Left colon (tissue), 2 donors: ENCODE results near the gene MICA. TPM values are rescaled to one million over a fixed set of nuclear protein-coding genes. Genes with fewer than 3 reads are reported as not detected.
"Not testable (repeated sequence)": the region's sequence is repeated elsewhere in the genome, so short reads cannot be mapped to it uniquely, and the experiment has no call there.

Experiments
- ATAC-seq: fragments of 200-7000 bp; cut with Tn5 transposase; one replicate; pipeline ENCODE4 v1.9.1; 2020; ENCODE audit warnings: mild to moderate bottlenecking, moderate library complexity
- DNase-seq, 2 donors: peaks; one replicate each; pipeline ENCODE4 v3.0.0-alpha.2; 2020
- intact Hi-C, 2 donors: fragments of 100-400 bp; cut with DNase I in 1 of 2; cut with micrococcal nuclease in 1 of 2; formaldehyde crosslinking; loops; one replicate each; pipeline versions ENCODE4 v1.11.2 to v1.14.0; 2022; cut with DNase I, micrococcal nuclease
- total RNA-seq, 2 donors: library from RNA; stranded (reverse); fragmentation: NEBNext Ultra II Directional; extraction: Animal tissue kit (Norgen Biotek cat#: 25700); gene quantifications; one replicate each; pipeline ENCODE4 v1.2.1, GENCODE V29; 2021
- donor health status: DM: no; HTN: no; CAD: no.
- donor health status: DM: yes; HTN: yes; CAD: no.

MICA gene
- total RNA-seq, 2 donors from 2014 or later: 18.5 to 23.7 TPM

DNA sequence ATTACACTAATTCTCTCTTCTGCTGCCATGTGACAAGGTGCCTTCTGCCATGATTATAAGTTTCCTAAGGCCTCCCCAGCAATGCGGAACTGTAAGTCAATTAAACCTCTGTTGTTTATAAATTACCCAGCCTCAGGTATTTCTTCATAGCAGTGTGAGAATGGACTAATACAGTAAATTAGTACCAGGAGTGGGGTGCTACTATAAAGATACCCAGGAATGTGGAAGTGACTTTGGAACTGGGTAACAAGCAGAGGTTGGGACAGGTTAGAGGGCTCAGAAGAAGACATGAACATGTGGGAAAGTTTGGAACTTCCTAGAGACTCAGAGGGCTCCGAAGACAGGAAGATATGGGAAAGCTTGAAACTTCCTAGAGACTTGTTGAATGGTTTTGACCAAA lies 34.8 kb downstream of the MICA start:
- no peak for DNase-seq
- ATAC-seq: no peak
- intact Hi-C loops: no loop called here

DNA sequence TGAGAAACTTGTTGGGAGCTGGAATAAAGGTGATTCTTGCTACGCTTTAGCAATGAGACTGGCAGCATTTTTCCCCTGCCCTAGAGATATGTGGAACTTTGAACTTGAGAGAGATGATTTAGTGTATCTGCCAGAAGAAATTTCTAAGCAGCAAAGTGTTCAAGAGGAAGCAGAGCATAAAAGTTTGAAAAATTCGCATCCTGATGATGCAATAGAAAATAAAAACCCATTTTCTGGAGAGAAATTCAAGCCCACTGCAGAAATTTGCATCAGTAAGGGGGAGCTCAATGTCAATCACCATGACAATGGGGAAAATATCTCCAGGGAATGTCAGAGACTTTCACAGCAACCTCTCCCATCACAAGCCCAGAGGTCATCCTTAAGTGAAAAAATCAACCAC lies 35.3 kb downstream of the MICA start:
- DNase-seq (no peak), ATAC-seq (no peak)
- intact Hi-C loops: no loop called here

DNA sequence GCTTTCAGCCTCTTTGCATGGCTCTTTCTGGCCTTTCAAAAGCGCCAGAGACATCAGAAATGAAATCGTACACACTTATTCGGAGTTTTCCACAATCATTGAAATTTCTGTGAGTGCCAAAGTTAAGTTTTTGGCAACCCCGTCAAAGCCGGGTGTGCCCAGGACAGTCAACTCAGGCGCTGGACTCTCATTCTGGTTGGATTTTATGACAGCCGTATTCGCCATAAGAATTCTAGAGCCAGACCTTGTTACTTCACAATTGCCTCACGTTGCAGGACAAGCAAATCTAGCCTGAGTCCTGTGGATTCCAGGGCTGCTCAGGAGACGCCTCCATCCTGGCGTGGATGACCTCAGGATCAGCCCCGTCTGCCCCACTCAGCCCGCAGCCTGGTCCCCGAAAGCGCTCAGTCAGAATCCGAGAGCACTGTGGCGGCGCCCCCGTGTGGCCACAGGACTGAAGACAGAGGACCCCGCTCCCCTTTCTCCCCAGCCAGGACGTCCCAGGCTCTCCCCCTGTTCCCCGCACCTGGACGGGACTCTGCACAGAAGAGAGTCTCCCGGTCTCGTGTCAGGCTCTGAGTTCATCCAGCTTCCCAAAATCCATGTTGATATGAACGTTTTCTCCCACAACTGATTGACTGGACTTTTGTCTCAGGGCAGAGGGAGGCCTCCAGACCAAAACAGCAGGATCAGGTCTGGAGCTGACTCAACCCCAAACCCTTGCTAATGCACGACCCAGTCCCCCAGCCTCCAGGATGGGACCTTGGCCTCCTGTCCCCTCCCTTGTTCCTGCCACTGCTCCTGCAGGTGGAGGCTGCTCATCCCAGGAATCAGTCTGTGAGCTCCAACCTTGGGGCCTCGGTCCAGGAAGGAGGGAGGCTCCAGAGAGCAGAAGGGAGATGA lies 38.2 kb downstream of the MICA start:
- peak; percentile 92 for ATAC-seq
- intact Hi-C loops: loop anchor here in 1 of 2 donors (5.0 kb wide), 1 partner anchor 49 kb away; no protein-coding TSS in a partner anchor
- peak; percentile 67 to 90 for DNase-seq

DNA sequence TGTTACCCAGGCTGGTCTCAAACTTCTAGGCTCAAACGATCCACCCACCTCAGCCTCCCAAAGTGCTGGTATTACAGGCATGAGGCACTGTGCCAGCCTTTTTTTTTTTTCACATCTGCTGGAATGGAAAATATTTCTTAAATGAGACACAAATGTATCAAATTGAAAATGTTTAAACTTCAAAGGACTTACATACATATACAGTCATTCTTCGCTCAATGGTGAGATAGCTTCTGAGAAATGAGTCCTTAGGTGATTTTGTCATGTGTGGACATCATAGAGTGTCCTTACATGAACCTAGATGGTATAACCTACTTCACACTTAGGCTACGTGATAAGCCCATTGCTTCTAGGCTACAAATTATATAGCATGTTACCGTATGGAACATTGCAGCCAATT lies 43.1 kb downstream of the MICA start:
- DNase-seq (no peak), ATAC-seq (no peak)
- intact Hi-C loops: no loop called here

DNA sequence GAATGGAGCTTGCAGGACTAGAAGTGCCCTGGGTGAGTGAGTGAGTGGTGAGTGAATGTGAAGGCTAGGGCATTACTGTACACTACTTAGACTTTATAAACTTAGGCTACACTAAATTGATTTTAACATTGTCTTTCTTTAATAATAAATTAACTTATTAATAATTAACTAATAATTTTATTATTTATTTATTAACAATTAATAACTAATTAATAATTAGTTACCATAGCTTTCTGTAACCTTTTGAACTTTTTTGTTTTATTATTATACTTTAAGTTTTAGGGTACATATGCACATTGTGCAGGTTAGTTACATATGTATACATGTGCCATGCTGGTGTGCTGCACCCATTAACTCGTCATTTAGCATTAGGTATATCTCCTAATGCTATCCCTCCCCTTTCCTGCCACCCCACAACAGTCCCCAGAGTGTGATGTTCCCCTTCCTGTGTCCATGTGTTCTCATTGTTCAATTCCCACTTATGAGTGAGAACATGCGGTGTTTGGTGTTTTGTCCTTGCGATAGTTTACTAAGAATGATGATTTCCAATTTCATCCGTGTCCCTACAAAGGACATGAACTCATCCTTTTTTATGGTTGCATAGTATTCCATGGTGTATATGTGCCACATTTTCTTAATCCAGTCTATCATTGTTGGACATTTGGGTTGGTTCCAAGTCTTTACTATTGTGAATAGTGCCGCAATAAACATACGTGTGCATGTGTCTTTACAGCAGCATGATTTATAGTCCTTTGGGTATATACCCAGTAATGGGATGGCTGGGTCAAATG lies 43.8 kb downstream of the MICA start:
- DNase-seq, intact Hi-C loops, ATAC-seq: not testable (repeated sequence)

DNA sequence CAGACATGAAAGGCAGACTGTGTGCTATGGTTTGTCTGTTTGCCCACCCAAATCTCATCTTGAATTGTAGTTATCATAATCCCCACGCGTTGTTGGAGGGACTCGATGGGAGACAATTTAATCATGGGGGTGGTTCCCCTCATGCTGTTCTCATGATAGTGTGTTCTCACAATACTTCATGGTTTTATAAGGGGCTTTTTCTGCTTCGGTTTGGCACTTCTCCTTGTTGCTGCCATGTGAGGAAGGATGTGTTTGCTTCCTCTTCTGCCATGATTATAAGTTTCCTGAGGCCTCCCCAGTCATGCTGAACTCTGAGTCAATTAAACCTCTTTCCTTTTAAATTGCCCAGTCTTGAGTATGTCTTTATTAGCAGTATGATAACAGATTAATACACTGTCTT lies 47.4 kb downstream of the MICA start:
- intact Hi-C loops: no loop called here
- DNase-seq: no peak
- no peak for ATAC-seq

DNA sequence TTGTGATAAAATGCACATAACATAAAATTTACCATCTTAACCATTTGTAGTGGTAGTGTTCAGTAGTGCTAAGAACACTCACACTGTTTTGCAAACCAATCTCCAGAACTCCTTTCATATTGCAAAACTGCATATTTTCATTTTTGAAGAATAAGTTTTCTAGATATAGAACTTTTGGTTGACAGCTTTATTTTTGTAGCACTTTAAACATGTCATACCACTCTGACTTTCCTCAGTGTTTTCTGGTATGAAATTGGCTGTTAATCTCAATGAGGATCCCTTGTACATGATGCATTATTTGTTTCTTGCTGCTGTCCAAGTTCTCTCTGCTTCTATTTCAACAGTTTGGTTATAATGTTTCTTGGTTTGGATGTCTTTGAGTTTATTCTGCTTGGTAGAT lies 49.5 kb downstream of the MICA start:
- ATAC-seq: no peak
- no peak for DNase-seq
- intact Hi-C loops: no loop called here

DNA sequence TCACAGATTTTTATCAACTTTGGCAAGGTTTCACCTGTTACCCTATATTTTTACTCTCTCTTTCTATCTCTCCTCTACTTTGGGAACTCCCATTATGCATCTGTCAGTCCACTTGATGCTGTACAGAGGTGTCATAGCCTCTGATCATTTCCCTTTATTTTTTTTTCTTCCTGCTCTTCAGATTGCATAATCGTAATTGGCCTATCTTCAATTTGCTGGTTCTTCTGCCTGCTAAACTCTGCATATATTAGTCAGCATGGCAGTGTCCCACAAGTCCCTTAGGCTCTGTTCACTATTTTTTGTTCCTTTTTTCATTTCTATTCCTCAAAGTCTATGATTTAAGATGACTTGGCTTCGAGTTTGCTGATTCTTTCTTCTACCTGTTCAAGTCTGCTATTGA lies 49.9 kb downstream of the MICA start:
- DNase-seq: no peak
- no peak for ATAC-seq
- intact Hi-C loops: no loop called here

DNA sequence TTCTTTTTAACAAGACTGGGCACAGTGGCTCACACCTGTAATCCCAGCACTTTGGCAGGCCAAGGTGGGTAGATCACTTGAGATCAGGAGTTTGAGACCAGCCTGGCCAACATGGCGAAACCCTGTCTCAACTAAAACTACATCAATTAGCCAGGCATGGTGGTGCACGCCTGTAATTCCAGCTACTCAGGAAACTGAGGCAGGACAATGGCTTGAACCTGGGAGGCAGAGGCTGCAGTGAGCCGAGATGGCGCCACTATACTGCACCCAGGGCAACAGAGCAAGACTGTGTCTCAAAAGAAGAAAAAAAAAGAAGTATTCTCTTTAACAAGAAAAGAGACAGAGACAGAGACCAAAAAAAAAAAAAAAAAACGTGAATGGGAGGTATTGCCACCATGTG lies 56.5 kb downstream of the MICA start:
- intact Hi-C loops, DNase-seq, ATAC-seq: not testable (repeated sequence)

DNA sequence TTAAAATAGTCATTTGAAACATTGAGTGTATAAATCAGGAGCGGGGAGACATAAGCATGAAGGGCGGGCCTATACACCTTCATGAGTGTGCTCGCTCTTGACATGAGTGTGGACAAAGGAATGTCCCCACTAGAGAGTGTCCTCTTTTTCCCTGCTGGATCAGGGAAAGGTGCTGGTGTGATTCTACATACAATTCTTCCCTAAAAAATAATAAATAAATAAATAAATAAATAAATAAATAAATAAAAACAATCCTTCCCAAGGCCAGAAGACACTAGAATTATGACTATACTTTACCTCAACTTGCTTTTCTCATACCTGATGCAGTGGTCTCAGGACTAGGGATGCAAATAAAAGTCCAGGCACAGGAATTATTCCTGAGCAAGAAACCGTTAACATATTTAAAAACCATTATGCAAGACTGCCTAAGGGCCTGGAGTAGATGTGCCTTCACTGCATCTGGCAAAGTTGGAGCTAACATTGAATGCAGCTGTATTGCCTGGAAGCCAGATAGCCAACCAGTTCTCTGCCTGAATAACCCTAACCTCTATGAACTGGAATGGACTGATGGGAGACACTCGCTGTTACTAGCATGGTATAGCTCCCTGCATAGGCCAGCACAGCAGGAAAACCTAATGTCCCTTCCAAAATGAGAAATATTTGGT lies 57.1 kb downstream of the MICA start:
- intact Hi-C loops: no loop called here
- no peak for ATAC-seq

DNA sequence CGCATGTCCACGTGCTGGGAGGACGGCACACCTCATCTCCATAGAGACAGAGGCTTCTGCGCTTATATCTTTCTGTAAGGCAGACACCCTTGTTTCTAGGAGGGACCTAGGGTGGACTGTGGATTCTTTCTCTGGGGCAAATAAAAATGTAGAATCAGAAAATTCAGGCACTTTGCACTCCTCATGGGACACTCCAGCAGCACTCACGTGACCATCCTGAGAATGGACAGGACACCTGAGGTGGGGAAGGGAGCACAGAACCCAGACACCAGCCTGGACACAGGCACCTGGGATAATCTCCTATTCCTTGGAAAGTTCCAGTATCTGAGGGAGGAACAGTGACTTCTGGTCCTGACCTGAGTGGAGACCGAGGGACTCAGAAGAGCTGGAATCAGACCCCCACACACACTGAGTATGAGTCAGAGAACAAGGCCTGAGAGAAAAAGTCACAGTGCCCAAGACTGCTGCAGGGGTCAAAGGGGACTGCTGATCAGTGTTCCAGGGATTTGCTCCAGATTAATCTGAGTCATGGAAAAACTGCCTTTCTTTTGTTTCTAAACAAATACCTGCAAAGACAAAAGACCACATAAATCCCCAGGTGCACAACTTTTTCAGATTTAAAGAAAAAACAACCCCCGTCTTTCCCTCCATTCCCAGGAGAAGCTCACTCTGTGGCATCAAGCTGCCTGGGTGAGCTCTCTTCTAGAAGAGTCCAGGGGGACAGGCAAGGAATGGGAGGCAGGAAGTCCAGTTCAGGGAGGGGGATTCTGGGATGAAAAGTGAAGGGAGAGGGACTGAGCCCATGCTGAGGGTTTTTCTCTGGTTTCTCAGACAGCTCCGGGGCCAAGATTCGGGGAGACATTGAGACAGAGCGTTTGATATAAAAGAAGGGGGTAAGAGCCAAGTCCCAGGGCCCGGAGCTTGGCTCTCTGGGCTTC lies 58.9 kb downstream of the MICA start:
- no peak for DNase-seq
- ATAC-seq: no peak
- intact Hi-C loops: no loop called here

More for the DNA sequence above, 57.1 kb downstream of the MICA start:
- no peak for DNase-seq

DNA sequence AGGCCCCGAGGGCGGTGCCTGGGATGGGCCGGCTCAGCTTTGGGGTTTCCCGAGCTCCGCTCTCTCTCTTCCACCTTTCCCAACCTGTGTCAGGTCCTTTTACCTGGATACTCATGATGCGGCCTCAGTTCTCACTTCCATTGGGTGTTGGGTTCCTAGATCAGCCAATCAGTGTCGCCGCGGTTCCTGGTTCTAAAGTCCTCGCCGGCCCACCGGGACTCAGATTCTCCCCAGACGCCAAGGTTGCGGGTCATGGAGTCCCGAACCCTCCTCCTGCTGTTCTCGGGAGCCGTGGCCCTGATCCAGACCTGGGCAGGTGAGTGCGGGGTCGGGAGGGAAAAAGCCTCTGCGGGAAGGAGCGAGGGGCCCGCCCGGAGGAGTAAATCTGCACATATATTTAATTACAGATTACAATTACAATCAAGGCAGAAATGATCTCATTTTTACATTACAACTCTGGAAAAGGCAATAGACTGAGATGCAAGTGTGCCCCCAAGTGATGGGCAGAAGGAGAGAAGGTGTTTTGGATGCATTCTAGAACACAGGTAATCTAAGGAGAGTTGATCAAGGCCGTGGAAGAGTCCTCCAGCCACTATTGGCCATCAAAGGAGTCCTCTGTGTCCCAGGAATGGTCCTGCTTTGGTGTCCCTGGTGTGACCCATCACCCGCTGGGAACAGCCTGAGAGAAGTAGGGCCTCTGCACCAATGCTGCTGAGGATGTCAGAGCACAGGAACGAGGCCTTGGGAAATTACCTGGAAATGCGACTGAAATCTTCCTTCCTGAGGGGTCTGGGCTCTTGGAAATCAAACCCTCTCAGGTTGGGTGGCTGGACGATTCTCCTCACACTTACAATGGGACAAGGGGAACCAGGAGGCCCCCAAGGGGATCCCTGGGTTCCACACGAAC lies 59.8 kb downstream of the MICA start:
- intact Hi-C loops: no loop called here
- ATAC-seq (peak; percentile 98), DNase-seq (peak; percentile 92)

DNA sequence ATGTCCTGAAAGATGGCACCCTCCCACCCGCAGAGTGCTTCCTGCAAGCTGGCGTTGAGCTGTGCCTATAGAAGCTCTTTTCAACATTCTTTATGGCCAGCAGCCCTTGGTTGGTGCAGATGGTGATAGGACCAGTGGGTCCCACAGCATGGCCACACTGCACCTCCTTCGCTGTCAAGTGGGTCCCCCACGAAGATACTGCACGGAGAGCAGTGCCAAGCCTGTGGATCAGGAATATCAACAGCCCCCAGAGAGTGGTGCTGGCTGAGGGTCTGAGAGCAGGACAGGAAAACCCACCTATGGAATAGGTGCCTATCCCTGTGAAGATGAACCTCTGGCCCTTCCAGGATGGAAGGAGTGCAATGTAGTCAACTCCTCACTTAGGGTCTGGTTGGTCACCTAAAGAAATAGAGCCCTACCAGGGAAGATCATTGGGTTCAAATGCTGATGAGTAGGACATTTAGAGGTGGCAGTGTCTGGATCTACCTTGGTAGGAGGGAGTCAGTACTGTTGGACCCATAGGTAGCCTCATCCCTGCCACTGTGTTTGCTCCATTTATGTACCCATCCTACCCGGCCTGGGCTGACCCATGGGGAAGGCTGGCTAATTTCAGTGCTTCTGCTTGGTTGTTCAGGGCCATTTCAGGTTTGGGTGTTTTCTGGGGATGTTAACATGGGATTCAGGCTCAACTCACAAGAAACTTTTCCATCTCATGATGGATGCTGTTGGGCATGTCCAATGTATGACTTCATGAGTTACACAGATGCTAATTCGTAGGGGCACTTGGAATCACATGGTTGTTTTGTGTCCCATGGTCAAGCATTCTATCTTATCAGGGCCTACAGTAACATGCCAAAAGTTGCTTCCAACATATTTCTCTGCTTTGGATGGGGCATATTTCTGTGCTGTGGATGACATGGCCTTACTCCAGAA lies 61.1 kb downstream of the MICA start:
- intact Hi-C loops: no loop called here
- DNase-seq: no peak
- no peak for ATAC-seq
